ENCODE data around the gene CEP83.
"Not testable (repeated sequence)": the region's sequence is repeated elsewhere in the genome, so short reads cannot be mapped to it uniquely, and the experiment has no call there.

CEP83 gene

DNA sequence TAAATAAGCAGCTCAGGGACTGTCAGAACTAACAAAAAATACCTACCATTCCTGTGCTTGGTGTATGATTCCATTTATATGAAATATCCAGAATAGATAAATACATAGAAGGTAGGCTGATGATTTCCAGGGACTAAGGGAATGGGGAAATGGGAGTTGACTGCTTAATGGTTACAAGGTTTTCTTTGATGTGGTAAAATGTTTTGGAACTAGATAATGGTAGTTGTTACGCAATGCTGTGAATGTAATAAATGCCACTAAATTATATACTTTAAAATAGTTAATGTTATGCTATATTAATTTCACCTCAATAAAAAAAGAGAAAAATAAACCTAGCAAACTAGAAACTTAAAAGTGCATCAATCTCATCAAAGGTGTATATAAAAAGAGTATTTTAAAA is 41.1 kb downstream of the CEP83 start:
- no peak for DNase-seq
- Mint-ChIP-seq H3K27me3 (ENCODE audit: low read depth, poor library complexity) (peaks cover 4% of the 10 kb centered on the region), H3K9me3 (peaks cover 45% of the 10 kb centered on the region), H3K27ac (no peak overlapping the region), H3K4me1 (peaks cover 6% of the 10 kb centered on the region), H3K4me3 (no peak overlapping the region), H3K36me3 (ENCODE audit: low read depth) (peaks cover 59% of the 10 kb centered on the region)
- no peak for TF ChIP-seq CTCF (IDR thresholded peaks at IDR 0.05)

DNA sequence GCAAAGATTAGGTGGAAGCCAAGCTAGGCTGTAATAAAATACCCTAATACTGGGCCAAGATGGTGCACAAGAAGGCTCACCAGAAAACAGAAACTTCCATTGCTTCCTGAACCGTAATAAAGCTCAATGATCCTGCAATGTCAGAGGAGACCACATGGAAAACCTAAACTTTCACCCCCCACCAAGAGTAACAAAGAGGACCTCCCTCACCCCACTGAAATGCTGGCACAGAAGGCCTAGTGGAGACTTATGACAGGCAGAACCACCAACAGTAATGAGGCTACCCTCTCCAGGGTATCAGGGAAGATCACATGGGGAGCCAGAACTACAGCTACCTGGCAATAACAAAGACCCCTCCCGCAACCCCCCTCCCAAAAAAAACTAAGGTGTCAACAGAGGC is 43.1 kb downstream of the CEP83 start:
- DNase-seq: no peak
- no peak for TF ChIP-seq CTCF (IDR thresholded peaks at IDR 0.05)
- Mint-ChIP-seq H3K27ac (peak overlapping the region; percentile 67), H3K4me1 (peaks cover 6% of the 10 kb centered on the region), H3K4me3 (no peak overlapping the region), H3K9me3 (peaks cover 26% of the 10 kb centered on the region), H3K36me3 (ENCODE audit: low read depth) (peaks cover 43% of the 10 kb centered on the region), H3K27me3 (ENCODE audit: low read depth, poor library complexity) (peaks cover 4% of the 10 kb centered on the region)

DNA sequence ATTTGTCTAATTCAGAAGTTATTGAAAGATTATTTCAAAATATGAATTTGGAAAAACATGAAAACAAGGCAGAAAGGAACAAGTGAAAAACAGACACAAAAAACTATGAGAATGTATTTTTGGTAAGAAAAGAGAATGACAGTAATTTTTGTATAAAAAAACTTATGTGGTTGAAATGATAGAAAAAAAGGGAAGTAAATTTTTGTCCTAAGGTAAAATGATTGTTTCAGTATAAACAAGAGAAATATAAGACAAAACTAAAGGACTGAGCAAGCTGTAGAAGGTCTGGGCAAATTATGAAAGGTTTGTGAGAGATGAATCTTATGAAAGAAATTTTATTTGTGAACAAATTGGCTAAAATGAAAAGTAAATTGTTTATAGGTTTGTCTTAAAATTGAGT is 44.6 kb downstream of the CEP83 start:
- peaks cover 4% of the 10 kb centered on the region for H3K27me3 Mint-ChIP-seq (ENCODE audit: low read depth, poor library complexity)
- peaks cover 38% of the 10 kb centered on the region for H3K36me3 Mint-ChIP-seq (ENCODE audit: low read depth)
- peaks cover 20% of the 10 kb centered on the region for H3K9me3 Mint-ChIP-seq
- DNase-seq: no peak
- no peak overlapping the region for H3K4me3 Mint-ChIP-seq
- peak overlapping the region; percentile 34 for H3K27ac Mint-ChIP-seq
- H3K4me1 Mint-ChIP-seq: peaks cover 6% of the 10 kb centered on the region
- TF ChIP-seq CTCF (IDR thresholded peaks at IDR 0.05): no peak

GRCh38 chr12:94405413-94406116 is 54.1 kb downstream of the CEP83 start:
- TF ChIP-seq CTCF (IDR thresholded peaks at IDR 0.05): no peak
- DNase-seq: no peak
- H3K27me3 Mint-ChIP-seq (ENCODE audit: low read depth, poor library complexity): no peaks in the 10 kb centered on the region
- H3K9me3 Mint-ChIP-seq: peaks cover 8% of the 10 kb centered on the region
- no peak overlapping the region for H3K4me3 Mint-ChIP-seq
- peak overlapping the region; percentile 35 for H3K27ac Mint-ChIP-seq
- H3K4me1 Mint-ChIP-seq: no peaks in the 10 kb centered on the region
- H3K36me3 Mint-ChIP-seq (ENCODE audit: low read depth): peaks cover 34% of the 10 kb centered on the region

DNA sequence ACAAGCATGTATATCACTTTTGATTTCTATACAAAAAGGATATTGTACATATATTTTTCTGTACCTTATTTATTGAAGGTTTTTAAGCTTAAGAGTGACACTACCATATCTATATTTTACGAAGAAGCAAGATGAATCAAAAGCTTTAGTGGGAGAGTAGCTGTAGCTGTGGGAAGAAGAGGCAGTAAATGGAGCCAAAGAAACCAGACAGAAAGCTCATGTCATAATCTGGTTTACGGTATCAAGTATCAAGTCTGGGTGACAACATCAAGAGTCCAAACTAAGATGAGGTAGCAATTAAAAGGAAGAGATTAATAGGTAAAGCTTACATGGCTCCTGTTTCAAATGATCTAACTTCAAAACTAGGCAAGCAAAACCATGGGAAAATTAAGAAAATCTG is 54.8 kb downstream of the CEP83 start:
- no peaks in the 10 kb centered on the region for H3K27me3 Mint-ChIP-seq (ENCODE audit: low read depth, poor library complexity)
- H3K36me3 Mint-ChIP-seq (ENCODE audit: low read depth): peaks cover 41% of the 10 kb centered on the region
- peak overlapping the region; percentile 2 for H3K27ac Mint-ChIP-seq
- H3K4me1 Mint-ChIP-seq: no peaks in the 10 kb centered on the region
- peaks cover 15% of the 10 kb centered on the region for H3K9me3 Mint-ChIP-seq
- no peak overlapping the region for H3K4me3 Mint-ChIP-seq
- no peak for TF ChIP-seq CTCF (IDR thresholded peaks at IDR 0.05)
- no peak for DNase-seq

- H3K36me3 Mint-ChIP-seq (ENCODE audit: low read depth): peaks cover 67% of the 10 kb centered on the region
- no peak for TF ChIP-seq CTCF (IDR thresholded peaks at IDR 0.05)
- H3K4me1 Mint-ChIP-seq: no peaks in the 10 kb centered on the region
- H3K4me3 Mint-ChIP-seq: no peak overlapping the region
- no peak overlapping the region for H3K27ac Mint-ChIP-seq
- peaks cover 43% of the 10 kb centered on the region for H3K9me3 Mint-ChIP-seq
- H3K27me3 Mint-ChIP-seq (ENCODE audit: low read depth, poor library complexity): no peaks in the 10 kb centered on the region
- no peak for DNase-seq
Measured at GRCh38 chr12:94401326-94401725, 58.3 kb downstream of the CEP83 start.

DNA sequence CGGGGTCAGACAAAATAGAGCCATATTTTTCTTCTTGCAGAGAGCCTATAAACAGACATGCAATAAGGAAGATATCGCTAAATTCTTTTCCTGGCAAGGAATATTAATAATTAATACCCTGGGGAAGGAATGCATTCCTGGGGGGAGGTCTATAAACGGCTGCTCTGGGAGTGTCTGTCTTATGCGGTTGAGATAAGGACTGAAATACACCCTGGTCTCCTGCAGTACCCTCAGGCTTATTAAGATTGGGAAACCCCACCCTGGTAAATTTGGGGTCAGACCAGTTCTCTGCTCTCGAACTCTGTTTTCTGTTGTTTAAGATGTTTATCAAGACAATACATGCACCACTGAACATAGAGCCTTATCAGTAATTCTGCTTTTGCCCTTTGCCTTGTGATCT is 61.0 kb downstream of the CEP83 start:
- Mint-ChIP-seq H3K9me3 (peaks cover 64% of the 10 kb centered on the region), H3K36me3 (ENCODE audit: low read depth) (peaks cover 92% of the 10 kb centered on the region)
- H3K4me3 Mint-ChIP-seq; DNase-seq; H3K4me1 Mint-ChIP-seq; H3K27me3 Mint-ChIP-seq (ENCODE audit: low read depth, poor library complexity); H3K27ac Mint-ChIP-seq: not testable (repeated sequence)
